HepG2 (cell line): ENCODE results near the gene ZNF541. TPM values are rescaled to one million over a fixed set of nuclear protein-coding genes. Genes with fewer than 3 reads are reported as not detected.

ENCODE experiments used
- ATAC-seq: fragments of 200-7000 bp; cut with Tn5 transposase; 3 replicates; pipeline ENCODE4 v1.9.1; 2020; ENCODE audit warnings: mild to moderate bottlenecking, moderate library complexity
- BruUV-seq: library from RNA; stranded (reverse); fragments of 400-500 nt; replicated peaks from 2 replicates; lab custom pipeline; 2021; lab: Mats Ljungman, UMichigan
- CTCF ChIA-PET: fragments of 300-600 bp; formaldehyde crosslinking; extraction: SDS; loops from one replicate; lab custom pipeline; 2021; ENCODE audit warnings: low total read pairs, inconsistent platforms, low intra/inter-chr PET ratio; lab: Yijun Ruan, JAX
- POLR2A ChIA-PET: fragments of 350-600 bp; sonication (Branson Sonifier 250); formaldehyde crosslinking; loops from one replicate; lab custom pipeline; 2020; ENCODE audit warnings: antibody characterized with exemption, inconsistent platforms; lab: Yijun Ruan, JAX
- DNase-seq: peaks from one replicate; pipeline ENCODE4 v3.0.0-alpha.2; 2015; ENCODE audit warnings: low spot score
- FAIRE-seq: peaks from 3 replicates; lab custom pipeline; 2011; peaks lifted over from hg19 to GRCh38; lab: Jason Lieb, UNC
- H2AFZ ChIP-seq: one replicate; pipeline ENCODE4 v1.6.1; 2011; ENCODE audit warnings: low read length, inconsistent platforms
- H3K27ac ChIP-seq: fragments of 300-600 bp; 3 replicates; pipeline ENCODE4 v1.8.0; 2011; ENCODE audit warnings: mixed run types, mild to moderate bottlenecking, mixed read lengths, low read length, inconsistent platforms; ENCODE audit not compliant: insufficient read depth; ENCODE audit errors: extremely low read length
- H3K27me3 ChIP-seq, 2 experiments: fragments of 200-600 bp in 1 of 2; 2 replicates in 1 of 2; 3 replicates in 1 of 2; pipeline versions ENCODE4 v1.6.0 to v1.8.0; 2011; ENCODE audit warnings: low read length in 2 of 2, mild to moderate bottlenecking in 2 of 2, moderate library complexity in 2 of 2, inconsistent platforms in 1 of 2; ENCODE audit not compliant: insufficient read depth in 2 of 2, control insufficient read depth in 1 of 2
- H3K36me3 ChIP-seq, 2 experiments: fragments of 200-600 bp in 1 of 2; replicated peaks in 1 of 2; 2 replicates in 1 of 2; 3 replicates in 1 of 2; pipeline versions ENCODE4 v1.5.1 to v1.8.0; 2011; ENCODE audit warnings: low read length in 2 of 2, inconsistent platforms in 1 of 2; ENCODE audit not compliant: insufficient read depth in 2 of 2, control insufficient read depth in 1 of 2
- H3K4me1 ChIP-seq: 2 replicates; pipeline ENCODE4 v1.5.1; 2012; ENCODE audit warnings: low read length, inconsistent platforms; ENCODE audit not compliant: insufficient read depth
- H3K4me2 ChIP-seq: 2 replicates; pipeline ENCODE4 v1.6.0; 2011; ENCODE audit warnings: low read depth, low read length, inconsistent platforms
- H3K4me3 ChIP-seq, 3 experiments: fragments of 200-600 bp in 1 of 3; sonication (generic), shearing (Covaris generic) in 1 of 3; replicated peaks in 1 of 3; 2 replicates each; pipeline ENCODE4 v1.5.1; 2011 to 2016; ENCODE audit warnings: low read length in 3 of 3, inconsistent platforms in 2 of 3, low read depth in 2 of 3, mild to moderate bottlenecking in 2 of 3, control low read depth in 1 of 3, mixed read lengths in 1 of 3; ENCODE audit not compliant: insufficient read depth in 1 of 3
- H3K79me2 ChIP-seq: one replicate; pipeline ENCODE4 v1.6.1; 2011; ENCODE audit warnings: low read length, inconsistent platforms; ENCODE audit not compliant: insufficient read depth
- H3K9ac ChIP-seq: 2 replicates; pipeline ENCODE4 v1.6.0; 2011; ENCODE audit warnings: mild to moderate bottlenecking, low read depth, low read length, inconsistent platforms; ENCODE audit not compliant: insufficient read depth
- H3K9me3 ChIP-seq: 2 replicates; pipeline ENCODE4 v1.5.1; 2012; ENCODE audit warnings: mild to moderate bottlenecking, low read length
- H4K20me1 ChIP-seq: 2 replicates; pipeline ENCODE4 v1.6.0; 2011; ENCODE audit warnings: inconsistent platforms, mild to moderate bottlenecking, low read length, moderate library complexity; ENCODE audit not compliant: insufficient read depth
- BHLHE40 ChIP-seq: IDR thresholded peaks from 2 replicates; pipeline ENCODE4 v1.6.1; 2011; ENCODE audit warnings: low read length, improper control_type of control experiment
- CBX2 ChIP-seq, 2 experiments: fragments of 200-600 bp in 1 of 2; sonication (generic); formaldehyde crosslinking in 1 of 2; IDR thresholded peaks; 2 replicates each; pipeline versions ENCODE4 v1.7.0 to v1.8.1; 2018 to 2022; ENCODE audit warnings: low read depth in 2 of 2, low read length in 1 of 2, mild to moderate bottlenecking in 1 of 2, missing genetic modification reagents in 1 of 2
- MAFK ChIP-seq, 2 experiments: IDR thresholded peaks in 1 of 2; conservative IDR thresholded peaks in 1 of 2; 2 replicates each; pipeline ENCODE4 v1.6.1; 2011; ENCODE audit warnings: improper control_type of control experiment in 2 of 2, low read length in 2 of 2
- SMAD9 ChIP-seq: sonication (generic); formaldehyde crosslinking; IDR thresholded peaks from 2 replicates; pipeline ENCODE4 v1.5.1; 2020; ENCODE audit warnings: mild to moderate bottlenecking, missing genetic modification reagents
- ZNF12 ChIP-seq: sonication (generic); formaldehyde crosslinking; IDR thresholded peaks from 2 replicates; pipeline ENCODE4 v1.5.0; 2020; ENCODE audit warnings: missing genetic modification reagents
- ZNF234 ChIP-seq: sonication (generic); formaldehyde crosslinking; conservative IDR thresholded peaks from 2 replicates; pipeline ENCODE4 v1.5.1; 2020; ENCODE audit warnings: mild to moderate bottlenecking, missing genetic modification reagents
- WGBS: methylation state at CpG from one replicate; pipeline ENCODE4 v1.1.6; 2017; ENCODE audit warnings: low lambda C conversion rate; 5-methylcytosine and 5-hydroxymethylcytosine counted together
- in situ Hi-C: cut with HindIII; loops from 2 replicates; pipeline ENCODE4 v1.10.0; 2017; ENCODE audit warnings: low pct_unique_long_range_greater_than_20kb; ENCODE audit not compliant: extremely low pct_ligation_motif_present
- intact Hi-C: fragments of 100-400 bp; cut with micrococcal nuclease; formaldehyde crosslinking; loops from one replicate; pipeline ENCODE4 v1.10.0; 2022; ENCODE audit not compliant: unreplicated experiment
- polyA plus RNA-seq, 8 experiments: library from polyadenylated mRNA; depleted of rRNA in 3 of 8; stranded (reverse) in 7 of 8; unstranded in 1 of 8; fragments of >200 nt; fragmentation: Illumina TruSeq in 4 of 8; extraction: Trizol in 4 of 8; gene quantifications; 2 replicates each; pipeline versions ENCODE4 v1.2.1 to v1.2.3, GENCODE V29; 2011 to 2016; ENCODE audit warnings: low read depth in 4 of 8, missing spikeins in 1 of 8, mixed read lengths in 1 of 8; ENCODE audit not compliant: insufficient read depth in 1 of 8
- total RNA-seq, 5 experiments: library from RNA; depleted of rRNA; stranded (reverse); fragments of >200 nt; fragmentation: Illumina TruSeq; extraction: Trizol; gene quantifications; 2 replicates each; pipeline ENCODE4 v1.2.3, GENCODE V29; 2016; ENCODE audit warnings: low read depth in 1 of 5
- TF ChIP-seq, protein P1 (sequence below): sonication (generic); formaldehyde crosslinking; IDR thresholded peaks from 2 replicates; pipeline ENCODE4 v1.5.0; 2020; ENCODE audit warnings: missing genetic modification reagents
- TF ChIP-seq, protein P2 (sequence below): sonication (generic); formaldehyde crosslinking; IDR thresholded peaks from 2 replicates; pipeline ENCODE4 v1.5.1; 2020; ENCODE audit warnings: missing genetic modification reagents, mild to moderate bottlenecking, borderline replicate concordance

ZNF541 gene
- total and polyA plus RNA-seq, 2 of the 13 experiments (the other 11 are each of a cell fraction or from before 2014, with no cell fraction given), result 0.03 to 0.04 TPM

DNA sequence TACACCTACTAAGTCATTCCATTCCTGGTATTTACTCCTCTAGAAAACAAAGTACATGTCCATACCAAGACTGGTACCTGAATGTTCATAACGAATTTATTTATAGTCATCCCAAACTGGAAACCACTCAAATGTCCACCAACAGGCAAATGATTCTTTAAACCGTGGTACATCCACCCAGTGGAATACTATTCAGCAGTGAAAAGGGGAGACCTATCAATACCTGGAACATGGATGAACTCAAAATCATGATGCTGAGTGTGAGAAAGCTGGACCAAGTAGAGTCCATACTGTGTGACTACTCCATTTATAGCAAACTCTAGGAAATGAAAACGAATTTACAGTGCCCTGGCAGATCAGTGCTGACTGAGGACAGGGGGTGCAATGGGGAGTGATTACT, 46.1 kb downstream of the ZNF541 start:
- POLR2A ChIA-PET, result no interaction called here
- H2AFZ ChIP-seq, result no peak overlapping the region
- H3K9me3 ChIP-seq, result no peaks in the 10 kb centered on the region
- intact Hi-C loops, result no loop called here
- H3K27ac ChIP-seq, result no peak overlapping the region
- WGBS, result 0% methylated on average over 3 of the region's 3 CpGs
- in situ Hi-C loops, result no loop called here
- no peak for ATAC-seq
- peaks cover 1 to 16% of the 10 kb centered on the region in 2 experiments; a peak in 3 of 5 replicates for H3K27me3 ChIP-seq
- TF ChIP-seq SMAD9 (CRISPR knock-in tag) (no peak), BHLHE40 (no peak), MAFK (conservative IDR thresholded peaks at IDR 0.05 in 1 of 2, IDR thresholded peaks at IDR 0.05 in 1 of 2; ENCODE audit: low read length in 2 of 2) (no peak), CBX2 (IDR thresholded peaks at IDR 0.05; ENCODE audit: low read depth, low read length) (no peak), CBX2 (CRISPR knock-in tag; IDR thresholded peaks at IDR 0.05; ENCODE audit: low read depth) (no peak), ZNF12 (CRISPR knock-in tag) (no peak), ZNF234 (CRISPR knock-in tag) (no peak)
- TF ChIP-seq, protein P1, sequence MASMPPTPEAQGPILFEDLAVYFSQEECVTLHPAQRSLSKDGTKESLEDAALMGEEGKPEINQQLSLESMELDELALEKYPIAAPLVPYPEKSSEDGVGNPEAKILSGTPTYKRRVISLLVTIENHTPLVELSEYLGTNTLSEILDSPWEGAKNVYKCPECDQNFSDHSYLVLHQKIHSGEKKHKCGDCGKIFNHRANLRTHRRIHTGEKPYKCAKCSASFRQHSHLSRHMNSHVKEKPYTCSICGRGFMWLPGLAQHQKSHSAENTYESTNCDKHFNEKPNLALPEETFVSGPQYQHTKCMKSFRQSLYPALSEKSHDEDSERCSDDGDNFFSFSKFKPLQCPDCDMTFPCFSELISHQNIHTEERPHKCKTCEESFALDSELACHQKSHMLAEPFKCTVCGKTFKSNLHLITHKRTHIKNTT (CRISPR knock-in tag), result no peak
- TF ChIP-seq, protein P2, sequence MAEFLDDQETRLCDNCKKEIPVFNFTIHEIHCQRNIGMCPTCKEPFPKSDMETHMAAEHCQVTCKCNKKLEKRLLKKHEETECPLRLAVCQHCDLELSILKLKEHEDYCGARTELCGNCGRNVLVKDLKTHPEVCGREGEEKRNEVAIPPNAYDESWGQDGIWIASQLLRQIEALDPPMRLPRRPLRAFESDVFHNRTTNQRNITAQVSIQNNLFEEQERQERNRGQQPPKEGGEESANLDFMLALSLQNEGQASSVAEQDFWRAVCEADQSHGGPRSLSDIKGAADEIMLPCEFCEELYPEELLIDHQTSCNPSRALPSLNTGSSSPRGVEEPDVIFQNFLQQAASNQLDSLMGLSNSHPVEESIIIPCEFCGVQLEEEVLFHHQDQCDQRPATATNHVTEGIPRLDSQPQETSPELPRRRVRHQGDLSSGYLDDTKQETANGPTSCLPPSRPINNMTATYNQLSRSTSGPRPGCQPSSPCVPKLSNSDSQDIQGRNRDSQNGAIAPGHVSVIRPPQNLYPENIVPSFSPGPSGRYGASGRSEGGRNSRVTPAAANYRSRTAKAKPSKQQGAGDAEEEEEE (CRISPR knock-in tag), result no peak
- TF ChIP-seq, all 625 proteins: peak for 0
- BruUV-seq, result no TSS peak
- no peak for FAIRE-seq
- no peak overlapping the region for H3K4me2 ChIP-seq
- H3K79me2 ChIP-seq, result no peaks in the 10 kb centered on the region
- peaks cover 29% of the 10 kb centered on the region for H3K4me1 ChIP-seq
- CTCF ChIA-PET, result no interaction called here
- no peak overlapping the region for H3K4me3 ChIP-seq
- no peak for DNase-seq
- H4K20me1 ChIP-seq, result no peaks in the 10 kb centered on the region
- H3K36me3 ChIP-seq, result no peaks in the 10 kb centered on the region
- no peak overlapping the region for H3K9ac ChIP-seq
